DMS153 treated with DMSO at 0.1 percent for 48 hours (cell line): ENCODE results near the gene CXXC4.

Experiments used
- DNase-seq: peaks from one replicate; lab custom pipeline; 2025; ENCODE audit not compliant: unreplicated experiment; lab: John Stamatoyannopoulos, UW

Gene CXXC4

DNA sequence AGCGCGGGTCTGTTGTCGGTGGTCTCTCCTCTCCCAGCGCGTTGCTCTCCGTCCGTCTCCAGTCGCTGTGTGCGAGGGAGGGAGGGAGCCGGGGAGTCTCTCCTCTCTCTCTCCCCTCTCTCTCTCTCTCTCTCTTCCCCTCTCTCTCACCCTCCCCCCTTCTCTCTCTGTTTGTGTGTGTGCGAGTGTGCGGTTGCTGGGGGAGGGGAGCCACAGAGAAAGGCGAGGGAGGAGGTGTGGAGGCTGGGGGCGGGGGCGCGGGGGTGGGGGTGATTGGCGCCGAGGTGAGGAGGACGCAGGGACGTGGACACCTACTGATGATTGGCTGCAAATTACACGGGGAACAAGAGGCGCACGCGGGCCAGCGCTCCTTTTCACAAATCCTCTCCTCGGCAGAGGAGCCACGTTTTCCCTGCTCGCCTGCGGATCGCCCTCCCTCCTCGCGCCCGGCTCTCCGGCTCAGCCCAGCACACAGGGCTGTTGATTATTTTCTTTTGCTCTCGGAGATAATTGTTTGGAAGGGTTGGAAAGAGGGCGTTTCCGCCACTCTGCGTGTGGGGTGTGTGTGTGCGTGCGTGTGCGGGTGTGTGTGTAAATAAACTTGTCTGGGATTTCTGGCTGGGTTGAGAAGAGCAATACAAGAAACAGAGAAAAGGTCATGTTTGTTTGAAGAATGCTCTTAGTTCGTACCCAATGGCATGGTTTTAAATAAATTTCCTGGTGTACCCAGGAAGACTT is at the start of gene CXXC4:
TSS of gene CXXC4 (minus strand) at position 73 of the 738 bp plus-strand sequence. CDS start 3,092 bp downstream, outside the sequence.
- peak; percentile 92 for DNase-seq

- no peak for DNase-seq
These were observed 38.5 kb upstream of the CXXC4 start for GRCh38 chr4:104533156-104533555.

- no peak for DNase-seq
These were observed 38.0 kb upstream of the CXXC4 start for GRCh38 chr4:104532677-104533076.

GRCh38 chr4:104531390-104531789 is 36.7 kb upstream of the CXXC4 start:
- no peak for DNase-seq

GRCh38 chr4:104530426-104530825 is 35.7 kb upstream of the CXXC4 start:
- no peak for DNase-seq

GRCh38 chr4:104524591-104524990 is 29.9 kb upstream of the CXXC4 start:
- no peak for DNase-seq

DNA sequence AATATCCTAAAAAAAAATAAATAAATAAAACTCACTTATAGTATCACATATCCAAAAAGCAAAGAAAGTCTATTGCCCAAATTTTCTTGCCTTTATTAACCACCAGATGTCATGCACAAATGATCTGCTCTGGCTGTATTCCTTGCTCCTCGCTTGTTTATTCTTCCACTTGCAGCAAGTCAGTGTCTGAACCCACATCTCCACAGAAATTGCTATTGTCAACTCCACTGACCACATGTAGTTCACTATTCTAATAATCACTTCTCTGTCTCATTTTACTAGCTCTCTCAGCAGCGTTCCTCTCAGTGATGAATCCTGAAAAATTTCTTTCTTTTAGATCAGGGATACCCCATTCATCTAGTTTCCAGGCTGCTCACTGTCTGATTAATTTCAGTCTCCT is 29.3 kb upstream of the CXXC4 start:
- DNase-seq: no peak

DNA sequence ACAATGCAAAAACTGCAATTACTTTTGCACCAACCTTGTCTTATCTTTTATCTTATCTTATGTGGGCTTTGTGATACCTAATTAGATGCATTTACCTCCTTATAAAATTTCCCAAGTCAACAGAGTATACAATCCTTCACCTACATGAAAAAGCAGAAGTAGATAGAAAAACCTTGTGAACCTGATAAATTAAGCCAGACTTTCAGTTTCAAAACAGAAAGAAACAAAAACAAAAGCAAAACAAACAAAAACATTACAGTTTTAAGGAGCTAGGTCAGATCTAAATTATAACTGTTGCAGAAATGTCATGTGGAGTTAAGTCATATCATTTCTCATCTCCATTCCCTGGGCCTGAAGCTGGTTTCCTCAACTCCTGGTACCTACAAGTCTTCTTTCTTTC is 24.9 kb upstream of the CXXC4 start:
- no peak for DNase-seq

DNA sequence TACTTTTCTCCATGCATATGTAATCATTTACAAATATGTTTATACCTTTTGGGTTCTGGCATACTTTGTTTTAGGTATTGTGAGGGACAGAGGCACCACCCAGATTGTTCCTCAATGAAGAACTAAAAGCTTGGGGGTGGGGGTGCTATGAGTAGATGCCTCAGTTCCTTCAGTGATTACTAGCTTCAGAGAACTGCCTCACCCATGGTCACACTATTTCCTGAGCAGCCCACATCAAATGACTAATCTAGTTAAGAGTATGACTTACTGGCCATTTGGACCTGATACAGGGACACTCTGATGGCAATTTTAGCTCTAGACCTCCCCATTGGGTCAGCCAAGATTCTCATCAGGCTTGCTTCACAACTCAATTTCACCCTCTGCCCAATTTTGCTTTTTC is 22.2 kb upstream of the CXXC4 start:
- DNase-seq: no peak

GRCh38 chr4:104508224-104508623 is 13.5 kb upstream of the CXXC4 start:
- DNase-seq: no peak

DNA sequence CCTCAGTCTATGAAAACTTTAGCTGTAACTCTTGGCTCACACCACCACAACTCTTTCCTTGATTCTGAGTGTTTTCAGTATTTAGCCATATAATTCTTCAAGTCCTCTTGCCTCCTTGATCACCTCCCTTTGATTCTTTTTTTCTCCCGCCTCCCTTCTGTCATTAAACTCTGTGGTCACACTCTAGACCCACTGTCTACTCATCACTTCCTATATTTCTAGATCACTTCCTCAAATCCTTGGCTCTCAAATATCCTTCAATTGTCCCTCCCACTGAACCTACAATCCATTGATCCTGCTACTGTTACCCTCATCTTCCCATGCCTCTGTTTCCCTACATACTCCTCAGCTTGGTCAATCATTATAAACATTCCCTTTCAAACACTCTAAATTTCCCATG is 12.4 kb upstream of the CXXC4 start:
- no peak for DNase-seq

GRCh38 chr4:104504536-104504935 is 9.8 kb upstream of the CXXC4 start:
- no peak for DNase-seq

GRCh38 chr4:104502471-104502870 is 7.8 kb upstream of the CXXC4 start:
- DNase-seq: no peak

DNA sequence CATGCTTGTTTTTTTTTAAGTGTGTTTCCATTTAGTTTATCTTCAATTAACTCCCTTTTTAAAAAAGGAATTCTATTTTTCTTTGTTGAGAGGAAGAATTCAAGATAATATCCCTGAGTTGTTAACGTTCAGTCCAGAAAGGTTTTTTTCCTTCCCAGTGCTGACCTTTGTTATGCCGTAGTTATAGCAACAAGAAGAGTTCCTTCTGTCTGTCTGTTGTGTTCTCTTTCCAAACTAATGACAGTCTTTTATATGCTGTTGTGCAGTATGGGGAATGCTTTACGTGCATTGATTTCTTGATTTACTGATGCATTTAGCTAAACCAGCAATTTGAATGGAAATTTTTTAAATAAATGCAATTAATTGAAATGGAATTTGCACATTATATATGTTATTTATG is 6.6 kb upstream of the CXXC4 start:
- peak; percentile 80 for DNase-seq

GRCh38 chr4:104500442-104500841 is 5.7 kb upstream of the CXXC4 start:
- DNase-seq: peak; percentile 83

GRCh38 chr4:104494185-104494584 is 509 bp downstream of the CXXC4 start:
- no peak for DNase-seq

GRCh38 chr4:104493081-104493831 is 1.4 kb downstream of the CXXC4 start:
- DNase-seq: no peak

GRCh38 chr4:104492183-104492771 is 2.4 kb downstream of the CXXC4 start:
- DNase-seq: peak; percentile 45

DNA sequence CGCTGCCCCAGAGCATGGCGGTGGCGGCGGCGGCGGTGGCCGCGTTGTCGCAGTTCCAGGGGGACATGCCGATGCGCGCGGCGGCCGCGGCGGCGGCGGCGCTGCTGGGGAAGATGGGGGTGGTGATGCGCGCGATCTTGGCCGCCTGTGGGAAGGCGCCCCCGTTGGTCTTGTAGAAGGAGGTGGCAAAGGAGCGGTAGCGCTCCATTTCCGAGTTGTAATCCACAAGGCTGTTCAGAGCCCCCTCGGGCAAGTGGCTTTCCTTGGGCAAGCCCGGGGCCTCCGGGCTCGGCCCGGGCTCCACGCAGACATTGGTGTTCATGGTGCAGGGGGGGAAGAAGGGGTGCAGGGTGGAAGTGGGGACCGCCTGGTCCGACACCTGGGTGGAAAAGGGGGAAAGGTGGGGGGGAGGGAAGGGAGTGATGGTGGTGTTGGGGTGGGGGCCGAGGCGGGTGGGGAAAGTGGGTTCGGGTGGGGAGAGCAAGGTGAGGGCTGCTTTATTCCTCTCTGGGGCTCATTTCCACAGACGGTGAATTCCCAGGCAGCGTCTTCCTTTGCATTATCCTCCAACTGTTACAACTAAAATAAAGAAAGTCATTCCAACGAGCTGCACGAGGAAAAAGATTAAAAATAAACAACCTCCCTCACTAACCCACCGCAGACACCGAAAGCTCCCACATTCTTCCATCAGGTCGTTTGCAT is 3.1 kb downstream of the CXXC4 start:
- DNase-seq: no peak

DNA sequence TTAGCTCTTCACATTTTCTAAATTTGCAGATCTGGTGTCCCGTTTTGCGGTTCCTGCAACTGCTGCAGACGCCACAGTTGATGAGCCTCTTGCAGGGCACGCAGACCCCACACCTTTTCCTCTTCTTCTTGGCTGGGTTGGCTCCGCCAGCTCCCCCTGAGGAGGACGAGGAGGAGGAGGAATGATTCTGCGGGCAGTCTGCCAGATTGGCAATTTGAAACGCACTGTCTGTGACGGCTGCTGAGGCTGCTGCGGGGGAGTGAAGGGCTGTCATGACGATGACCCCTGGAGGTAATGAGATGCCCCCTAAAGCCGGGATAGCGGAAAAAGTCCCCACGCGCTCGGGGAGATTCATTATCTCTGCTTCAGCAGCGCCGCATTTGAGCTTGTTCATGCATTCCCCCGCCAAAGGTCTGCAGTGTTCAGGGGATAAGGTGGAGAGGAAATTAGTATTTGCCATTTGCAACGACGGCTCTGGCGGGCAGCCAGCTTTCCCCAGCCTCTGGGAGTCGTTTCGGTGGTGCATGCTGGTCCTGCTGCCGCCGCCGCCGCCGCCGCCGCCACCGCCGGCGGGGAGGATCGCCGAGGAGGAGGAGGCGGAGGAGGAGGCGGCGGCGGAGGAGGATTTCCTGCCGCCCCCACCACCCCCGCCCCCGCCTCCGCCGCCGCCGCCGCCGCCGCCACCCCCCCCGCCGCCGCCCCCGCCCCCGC is 3.8 kb downstream of the CXXC4 start:
- DNase-seq: peak; percentile 89
